ENCODE data around the gene REC8. TPM values are rescaled to one million over a fixed set of nuclear protein-coding genes. Genes with fewer than 3 reads are reported as not detected.

Gene REC8
- total and polyA plus RNA-seq, 2 of the 13 experiments (the other 11 are each of a cell fraction or from before 2014, with no cell fraction given): 3.4 to 14.7 TPM

GRCh38 chr14:24196071-24197055 is 24.5 kb downstream of the REC8 start (continued):
- 0 out of 2 replicates have a peak, but pooled peaks have one; percentile 25 for TF ChIP-seq ZNF788 (CRISPR knock-in tag; IDR thresholded peaks at IDR 0.05; ENCODE audit: borderline replicate concordance)
- no peak for TF ChIP-seq SMARCC2 (IDR thresholded peaks at IDR 0.05)
- TF ChIP-seq DBP (CRISPR knock-in tag; IDR thresholded peaks at IDR 0.05; ENCODE audit: not compliant biosample characterization): no peak
- TF ChIP-seq ZNF501 (CRISPR knock-in tag; IDR thresholded peaks at IDR 0.05): 0 out of 2 replicates have a peak, but pooled peaks have one; percentile 42
- no peak for TF ChIP-seq ZNF121 (CRISPR knock-in tag; IDR thresholded peaks at IDR 0.05)
- TF ChIP-seq DNMT1 (CRISPR knock-in tag; IDR thresholded peaks at IDR 0.05): no peak
- no peak for TF ChIP-seq SOX13 (IDR thresholded peaks at IDR 0.05)
- 0 out of 4 replicates have a peak, but pooled peaks of 1 of the 2 experiments have one; percentile 60 for TF ChIP-seq SOX13 (CRISPR knock-in tag; conservative IDR thresholded peaks at IDR 0.05 in 1 of 2, IDR thresholded peaks at IDR 0.05 in 1 of 2)
- TF ChIP-seq SRSF1 (optimal IDR thresholded peaks at IDR 0.05; ENCODE audit: low read depth, low read length): no peak
- peak; percentile 48; the same call in 1 of the 2 replicates for TF ChIP-seq SAP130 (CRISPR knock-in tag; IDR thresholded peaks at IDR 0.05; ENCODE audit: low read depth)

GRCh38 chr14:24197056-24197450 is 25.2 kb downstream of the REC8 start:
- Histone ChIP-seq H3K27ac (ENCODE audit: extremely low read length, insufficient read depth, low read length) (peak overlapping the region; percentile 84), H3K36me3 (replicated peaks in 1 of 2; ENCODE audit: control insufficient read depth in 1 of 2, insufficient read depth in 2 of 2, low read length in 2 of 2) (peaks cover 14 to 17% of the 10 kb centered on the region in 2 experiments; a peak in 4 of 5 replicates), H2AFZ (ENCODE audit: low read length) (no peak overlapping the region), H3K4me1 (ENCODE audit: insufficient read depth, low read length) (peaks cover 61% of the 10 kb centered on the region), H3K9ac (ENCODE audit: insufficient read depth, low read depth, low read length) (peak overlapping the region; percentile 97), H3K9me3 (ENCODE audit: low read length) (no peaks in the 10 kb centered on the region), H3K4me2 (ENCODE audit: low read depth, low read length) (peak overlapping the region; percentile 99), H3K27me3 (ENCODE audit: control insufficient read depth in 1 of 2, insufficient read depth in 2 of 2, low read length in 2 of 2) (no peaks in the 10 kb centered on the region; a peak in 1 of 5 replicates), H4K20me1 (ENCODE audit: insufficient read depth, low read length) (no peaks in the 10 kb centered on the region), H3K4me3 (replicated peaks in 1 of 3; ENCODE audit: insufficient read depth in 1 of 3, low read depth in 2 of 3, low read length in 3 of 3) (peak overlapping the region in 2 of 3 experiments; percentile 23 to 91; a peak in 3 of 6 replicates), H3K79me2 (ENCODE audit: insufficient read depth, low read length) (peaks cover 42% of the 10 kb centered on the region)
- 92% methylated on average over 2 of the region's 2 CpGs for WGBS (ENCODE audit: low lambda C conversion rate)
- ATAC-seq (no peak), DNase-seq (ENCODE audit: low spot score) (no peak), FAIRE-seq (no peak)
- POLR2A ChIA-PET: interaction anchor here (0.9 to 4.3 kb wide), 12 partner anchors 10 to 102 kb away, joined by 4 to 230 read pairs (median 32); partner anchors contain the start of genes CHMP4A, DCAF11, DHRS1 and EMC9
- no TSS peak for BruUV-seq (replicated peaks)
- in situ Hi-C loops (cut with HindIII; ENCODE audit: extremely low pct_ligation_motif_present, low pct_unique_long_range_greater_than_20kb): no loop called here
- intact Hi-C loops (cut with micrococcal nuclease; ENCODE audit: unreplicated experiment): no loop called here
- CTCF ChIA-PET (ENCODE audit: low intra/inter-chr PET ratio, low total read pairs): no interaction called here
- TF ChIP-seq TIGD3 (CRISPR knock-in tag; IDR thresholded peaks at IDR 0.05; ENCODE audit: borderline replicate concordance): no peak
- TF ChIP-seq ZNF7 (CRISPR knock-in tag; IDR thresholded peaks at IDR 0.05): no peak
- no peak for TF ChIP-seq ZNF260 (CRISPR knock-in tag; IDR thresholded peaks at IDR 0.05; ENCODE audit: borderline replicate concordance, low read depth)
- TF ChIP-seq ZBTB49 (CRISPR knock-in tag; IDR thresholded peaks at IDR 0.05; ENCODE audit: borderline replicate concordance): no peak
- TF ChIP-seq SOX5 (CRISPR knock-in tag; IDR thresholded peaks at IDR 0.05; ENCODE audit: borderline replicate concordance): no peak
- no peak for TF ChIP-seq CERS6 (CRISPR knock-in tag; IDR thresholded peaks at IDR 0.05)

All from HepG2 (cell line).